AG10803 (cell line): Measurements from ENCODE around the gene ZNF225.

Experiments used
- DNase-seq: peaks from one replicate; pipeline ENCODE4 v3.0.0; 2010; ENCODE audit warnings: low read depth
- H3K4me3 ChIP-seq: 2 replicates; pipeline ENCODE4 v1.5.1; 2011; ENCODE audit warnings: mild to moderate bottlenecking, low read length, control low read depth
- CTCF ChIP-seq: conservative IDR thresholded peaks from 2 replicates; pipeline ENCODE4 v1.5.1; 2011; ENCODE audit warnings: mild to moderate bottlenecking, low read length, control low read depth, inconsistent platforms

ZNF225 gene

DNA sequence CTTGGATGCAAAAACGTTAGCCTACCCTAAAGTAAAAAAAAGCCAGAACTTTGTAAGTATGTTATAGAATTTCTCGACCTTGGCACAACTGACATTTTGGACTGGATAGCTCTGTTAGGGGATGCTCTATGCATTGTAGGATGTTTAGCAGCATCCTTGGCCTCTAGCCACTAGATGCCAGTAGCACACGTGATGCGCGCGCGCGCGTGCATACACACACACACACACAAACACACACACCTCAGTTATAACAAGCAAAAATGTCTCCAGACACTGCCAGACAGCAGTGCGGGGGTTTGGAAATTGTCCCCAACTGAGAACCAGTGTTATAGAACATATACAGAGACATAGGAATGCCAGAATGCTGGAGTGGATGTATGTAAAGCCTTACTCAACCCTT, 68.9 kb downstream of the ZNF225 start:
- no peak for TF ChIP-seq CTCF
- H3K4me3 ChIP-seq, result no peak overlapping the region
- DNase-seq, result no peak
